ENCODE results near the gene HSD17B11. TPM values are rescaled to one million over a fixed set of nuclear protein-coding genes. Genes with fewer than 3 reads are reported as not detected.
A peak's percentile ranks its signal among the peaks of the same experiment; 100 is the strongest.
"Not testable (repeated sequence)": the region's sequence is repeated elsewhere in the genome, so short reads cannot be mapped to it uniquely, and the experiment has no call there.

HSD17B11 gene
- polyA plus RNA-seq, 3 donors: 86.9 to 330 (median 272) TPM

DNA sequence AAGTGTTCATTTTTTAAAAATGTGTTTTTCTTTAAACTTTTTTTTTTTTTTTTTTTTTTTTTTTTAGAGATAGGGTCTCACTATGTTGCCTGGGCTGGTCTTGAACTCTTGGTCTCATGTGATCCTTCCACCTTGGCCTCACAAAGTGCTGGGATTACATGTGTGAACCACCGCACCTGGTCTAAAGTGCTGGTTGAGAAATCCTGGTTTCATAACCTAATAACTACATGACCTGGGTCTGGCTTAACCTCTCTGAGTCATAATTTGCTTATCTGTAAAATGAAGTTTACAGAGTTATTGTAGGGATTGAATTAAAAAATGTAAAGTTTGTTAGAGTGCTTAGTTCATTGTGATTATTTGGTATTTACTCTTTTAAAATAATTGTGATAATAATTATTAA is 73.5 kb downstream of the HSD17B11 start:
- no peaks in the 10 kb centered on the region for H3K79me2 ChIP-seq (ENCODE audit: insufficient read depth, low read length)
- Mint-ChIP-seq H3K4me1 (no peaks in the 10 kb centered on the region), H3K36me3 (peaks cover 2 to 5% of the 10 kb centered on the region in 2 donors), H3K9me3 (peaks cover 0 to 2% (median 0%) of the 10 kb centered on the region in 7 donors), H3K27me3 (ENCODE audit: low read depth in 3 of 3) (no peaks in the 10 kb centered on the region), H3K27ac (peak overlapping the region in 1 of 7 donors; percentile 54), H3K4me3 (no peak overlapping the region)
- no peaks in the 10 kb centered on the region for H4K20me1 ChIP-seq (ENCODE audit: insufficient read depth, low read length)
- no peak overlapping the region for H3K9ac ChIP-seq (ENCODE audit: insufficient read depth, low read length, poor library complexity, severe bottlenecking)
- TF ChIP-seq, protein P1, sequence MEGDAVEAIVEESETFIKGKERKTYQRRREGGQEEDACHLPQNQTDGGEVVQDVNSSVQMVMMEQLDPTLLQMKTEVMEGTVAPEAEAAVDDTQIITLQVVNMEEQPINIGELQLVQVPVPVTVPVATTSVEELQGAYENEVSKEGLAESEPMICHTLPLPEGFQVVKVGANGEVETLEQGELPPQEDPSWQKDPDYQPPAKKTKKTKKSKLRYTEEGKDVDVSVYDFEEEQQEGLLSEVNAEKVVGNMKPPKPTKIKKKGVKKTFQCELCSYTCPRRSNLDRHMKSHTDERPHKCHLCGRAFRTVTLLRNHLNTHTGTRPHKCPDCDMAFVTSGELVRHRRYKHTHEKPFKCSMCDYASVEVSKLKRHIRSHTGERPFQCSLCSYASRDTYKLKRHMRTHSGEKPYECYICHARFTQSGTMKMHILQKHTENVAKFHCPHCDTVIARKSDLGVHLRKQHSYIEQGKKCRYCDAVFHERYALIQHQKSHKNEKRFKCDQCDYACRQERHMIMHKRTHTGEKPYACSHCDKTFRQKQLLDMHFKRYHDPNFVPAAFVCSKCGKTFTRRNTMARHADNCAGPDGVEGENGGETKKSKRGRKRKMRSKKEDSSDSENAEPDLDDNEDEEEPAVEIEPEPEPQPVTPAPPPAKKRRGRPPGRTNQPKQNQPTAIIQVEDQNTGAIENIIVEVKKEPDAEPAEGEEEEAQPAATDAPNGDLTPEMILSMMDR (IDR thresholded peaks at IDR 0.05): no peak
- H3K36me3 ChIP-seq (replicated peaks in 1 of 2; ENCODE audit: control insufficient read depth in 1 of 2, insufficient read depth in 2 of 2, low read length in 2 of 2): no peaks in the 10 kb centered on the region
- no peaks in the 10 kb centered on the region for H3K4me1 ChIP-seq (ENCODE audit: control insufficient read depth in 1 of 2, insufficient read depth in 2 of 2, low read length in 2 of 2)
- no peak for DNase-seq
- intact Hi-C loops (cut with micrococcal nuclease): no loop called here
- no peaks in the 10 kb centered on the region for H3K9me3 ChIP-seq (replicated peaks in 1 of 2; ENCODE audit: control insufficient read depth in 1 of 2, insufficient read depth in 1 of 2, low read length in 2 of 2)
- H3K4me2 ChIP-seq (replicated peaks; ENCODE audit: extremely low read depth, low read length, poor library complexity, severe bottlenecking): no peak overlapping the region
- no peaks in the 10 kb centered on the region for H3K27me3 ChIP-seq (ENCODE audit: control insufficient read depth in 2 of 2, insufficient read depth in 2 of 2, low read length in 2 of 2)
- no peak overlapping the region for H2AFZ ChIP-seq (ENCODE audit: insufficient read depth, low read depth, low read length, poor library complexity, severe bottlenecking)
- no CpG with 5 or more reads among the region's 1 CpG for WGBS (ENCODE audit: insufficient coverage)
- H3K4me3 ChIP-seq (replicated peaks in 1 of 3; ENCODE audit: low read depth in 2 of 3, low read length in 3 of 3): no peak overlapping the region
- no peak overlapping the region for H3K27ac ChIP-seq (ENCODE audit: low read depth in 1 of 2, low read length in 2 of 2)

DNA sequence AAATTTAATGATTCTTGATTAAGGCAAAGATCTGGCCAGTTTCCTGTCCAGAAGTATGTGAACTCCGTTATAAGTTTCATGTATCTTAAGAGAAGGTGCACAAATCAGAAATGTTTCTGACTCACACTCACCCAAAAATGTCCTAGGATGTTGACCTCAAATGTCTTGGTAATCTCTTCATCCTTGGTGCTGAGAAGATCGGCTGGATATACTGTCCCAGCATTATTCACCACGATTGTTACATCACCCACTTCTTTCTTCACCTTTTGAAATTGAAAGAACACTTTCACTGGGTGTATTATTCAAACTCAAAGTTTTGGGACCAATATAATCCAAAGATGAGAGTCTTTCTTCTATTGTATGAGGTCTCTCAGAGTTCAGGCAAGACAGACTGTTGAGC is 74.0 kb downstream of the HSD17B11 start:
- WGBS (ENCODE audit: insufficient coverage): no CpG with 5 or more reads among the region's 3 CpGs
- Mint-ChIP-seq H3K27ac (no peak overlapping the region), H3K4me3 (no peak overlapping the region), H3K4me1 (no peaks in the 10 kb centered on the region), H3K27me3 (ENCODE audit: low read depth in 3 of 3) (no peaks in the 10 kb centered on the region), H3K9me3 (peaks cover 0 to 2% (median 0%) of the 10 kb centered on the region in 7 donors), H3K36me3 (peaks cover 2 to 5% of the 10 kb centered on the region in 2 donors)
- Histone ChIP-seq H3K27me3 (ENCODE audit: control insufficient read depth in 2 of 2, insufficient read depth in 2 of 2, low read length in 2 of 2) (no peaks in the 10 kb centered on the region), H4K20me1 (ENCODE audit: insufficient read depth, low read length) (no peaks in the 10 kb centered on the region), H3K27ac (ENCODE audit: low read depth in 1 of 2, low read length in 2 of 2) (no peak overlapping the region), H3K4me1 (ENCODE audit: control insufficient read depth in 1 of 2, insufficient read depth in 2 of 2, low read length in 2 of 2) (no peaks in the 10 kb centered on the region), H3K4me2 (replicated peaks; ENCODE audit: extremely low read depth, low read length, poor library complexity, severe bottlenecking) (no peak overlapping the region), H3K79me2 (ENCODE audit: insufficient read depth, low read length) (no peaks in the 10 kb centered on the region), H3K36me3 (replicated peaks in 1 of 2; ENCODE audit: control insufficient read depth in 1 of 2, insufficient read depth in 2 of 2, low read length in 2 of 2) (no peaks in the 10 kb centered on the region), H3K9me3 (replicated peaks in 1 of 2; ENCODE audit: control insufficient read depth in 1 of 2, insufficient read depth in 1 of 2, low read length in 2 of 2) (no peaks in the 10 kb centered on the region), H3K9ac (ENCODE audit: insufficient read depth, low read length, poor library complexity, severe bottlenecking) (no peak overlapping the region), H3K4me3 (replicated peaks in 1 of 3; ENCODE audit: low read depth in 2 of 3, low read length in 3 of 3) (no peak overlapping the region), H2AFZ (ENCODE audit: insufficient read depth, low read depth, low read length, poor library complexity, severe bottlenecking) (no peak overlapping the region)
- DNase-seq: no peak
- intact Hi-C loops (cut with micrococcal nuclease): no loop called here
- TF ChIP-seq, protein P1 (IDR thresholded peaks at IDR 0.05): no peak

DNA sequence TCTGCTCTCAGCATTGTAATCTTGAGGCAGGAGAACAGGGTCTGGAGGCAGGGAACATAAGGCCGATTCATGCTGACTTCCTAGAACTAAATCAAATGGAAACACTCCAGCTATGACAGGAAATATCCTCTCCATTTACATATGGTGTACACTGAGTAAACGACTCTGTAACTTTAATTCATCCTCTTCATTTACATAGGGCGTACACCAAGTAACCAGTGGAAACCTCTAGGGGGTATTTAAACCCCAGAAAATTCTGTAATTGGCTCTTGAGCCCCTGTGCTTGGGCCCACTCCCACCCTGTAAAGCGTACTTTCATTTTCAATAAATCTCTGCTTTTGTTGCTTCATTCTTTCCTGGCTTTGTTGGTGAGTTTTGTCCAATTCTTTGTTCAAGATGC is 76.0 kb downstream of the HSD17B11 start:
- H3K79me2 ChIP-seq (ENCODE audit: insufficient read depth, low read length); intact Hi-C loops (cut with micrococcal nuclease); H3K9me3 Mint-ChIP-seq; H3K9me3 ChIP-seq (replicated peaks in 1 of 2; ENCODE audit: control insufficient read depth in 1 of 2, insufficient read depth in 1 of 2, low read length in 2 of 2); DNase-seq; H3K9ac ChIP-seq (ENCODE audit: insufficient read depth, low read length, poor library complexity, severe bottlenecking); H3K4me3 ChIP-seq (replicated peaks in 1 of 3; ENCODE audit: low read depth in 2 of 3, low read length in 3 of 3); H3K36me3 ChIP-seq (replicated peaks in 1 of 2; ENCODE audit: control insufficient read depth in 1 of 2, insufficient read depth in 2 of 2, low read length in 2 of 2); H2AFZ ChIP-seq (ENCODE audit: insufficient read depth, low read depth, low read length, poor library complexity, severe bottlenecking); H3K4me2 ChIP-seq (replicated peaks; ENCODE audit: extremely low read depth, low read length, poor library complexity, severe bottlenecking); H3K4me1 ChIP-seq (ENCODE audit: control insufficient read depth in 1 of 2, insufficient read depth in 2 of 2, low read length in 2 of 2); H4K20me1 ChIP-seq (ENCODE audit: insufficient read depth, low read length); H3K4me3 Mint-ChIP-seq; H3K4me1 Mint-ChIP-seq; H3K27me3 Mint-ChIP-seq (ENCODE audit: low read depth in 3 of 3); H3K36me3 Mint-ChIP-seq; H3K27me3 ChIP-seq (ENCODE audit: control insufficient read depth in 2 of 2, insufficient read depth in 2 of 2, low read length in 2 of 2); H3K27ac Mint-ChIP-seq; H3K27ac ChIP-seq (ENCODE audit: low read depth in 1 of 2, low read length in 2 of 2): not testable (repeated sequence)
- WGBS (ENCODE audit: insufficient coverage): no CpG with 5 or more reads among the region's 4 CpGs

All from CD14-positive monocyte (primary cell).